TTC549 (cell line): Measurements from ENCODE around the gene SEC23A.
"Not testable (repeated sequence)": the region's sequence is repeated elsewhere in the genome, so short reads cannot be mapped to it uniquely, and the experiment has no call there.

ENCODE experiments used
- FAIRE-seq: peaks from 2 replicates; lab custom pipeline; 2012; peaks lifted over from hg19 to GRCh38; lab: Jason Lieb, UNC

SEC23A gene

GRCh38 chr14:39091716-39092115, 11.3 kb downstream of the SEC23A start:
- no peak for FAIRE-seq

DNA sequence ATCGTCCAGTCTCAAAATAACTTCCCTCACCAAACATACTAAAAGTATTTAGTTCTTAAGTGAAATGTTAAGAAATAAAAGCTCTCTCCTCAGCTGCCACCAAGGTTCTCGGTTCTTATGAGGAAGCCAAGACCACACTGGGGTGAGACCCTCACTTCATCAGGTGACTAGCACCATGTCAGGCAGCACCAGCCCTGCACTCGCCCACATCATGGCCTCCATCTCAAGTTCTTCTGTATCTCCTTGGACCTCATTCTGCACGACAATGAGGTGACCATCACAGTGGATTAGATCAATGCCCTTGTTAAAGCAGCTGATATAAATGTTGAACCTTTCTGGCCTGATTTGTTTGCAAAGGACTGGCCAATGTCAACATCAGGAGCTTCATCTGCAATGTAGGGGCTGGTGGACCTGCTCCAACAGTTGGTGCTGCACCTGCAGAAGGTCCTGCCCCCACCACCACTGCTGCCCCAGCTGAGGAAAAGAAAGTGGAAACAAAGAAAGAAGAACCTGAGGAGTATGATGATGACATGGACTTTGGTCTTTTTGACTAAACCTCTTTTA, 12.4 kb downstream of the SEC23A start:
- no peak for FAIRE-seq

GRCh38 chr14:39087493-39087892, 15.5 kb downstream of the SEC23A start:
- no peak for FAIRE-seq

- no peak for FAIRE-seq
These were observed 17.1 kb downstream of the SEC23A start for GRCh38 chr14:39085933-39086332.

GRCh38 chr14:39083127-39083526, 19.9 kb downstream of the SEC23A start:
- no peak for FAIRE-seq

- no peak for FAIRE-seq
These were observed 22.1 kb downstream of the SEC23A start for GRCh38 chr14:39080886-39081285.

DNA sequence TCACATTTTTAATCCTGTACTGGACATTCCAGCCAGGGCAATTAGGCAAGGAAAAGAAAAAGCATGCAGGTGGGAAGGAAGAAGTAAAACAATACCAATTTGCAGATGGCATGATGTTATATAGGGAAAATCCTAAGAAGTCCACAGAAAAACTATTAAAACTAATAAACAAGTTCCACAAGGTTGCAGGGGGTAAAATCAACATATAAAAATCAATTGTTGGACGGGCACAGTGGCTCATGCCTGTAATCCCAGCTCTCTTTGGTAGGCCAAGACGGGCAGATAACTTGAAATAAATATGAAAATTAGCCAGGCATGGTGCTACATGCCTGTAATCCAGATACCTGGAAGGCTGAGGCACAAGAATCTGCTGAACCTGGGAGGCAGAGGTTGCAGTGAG, 31.9 kb downstream of the SEC23A start:
- FAIRE-seq: no peak

DNA sequence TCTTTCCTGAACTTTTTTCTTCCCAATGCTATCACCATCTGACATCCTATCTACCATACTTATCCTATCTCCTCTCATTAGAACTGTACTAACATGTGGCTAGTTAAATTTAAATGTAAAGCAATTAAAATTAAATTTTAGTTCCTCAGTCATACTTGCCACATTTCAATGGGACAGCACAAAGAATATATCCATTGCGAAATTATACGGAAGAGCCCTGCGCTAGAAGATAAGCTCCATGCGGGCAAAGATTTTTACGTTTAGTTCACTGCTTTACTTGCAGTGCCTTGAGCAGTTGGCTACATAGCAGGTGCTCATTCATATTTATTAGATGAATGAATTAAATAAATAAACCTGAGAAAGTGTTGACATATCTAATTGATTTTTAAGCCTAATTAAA, 33.1 kb downstream of the SEC23A start:
- FAIRE-seq: no peak

GRCh38 chr14:39069169-39069805, 33.7 kb downstream of the SEC23A start:
- not testable (repeated sequence) for FAIRE-seq

GRCh38 chr14:39060818-39061437, 42.1 kb downstream of the SEC23A start:
- no peak for FAIRE-seq

- no peak for FAIRE-seq
These were observed 47.1 kb downstream of the SEC23A start for GRCh38 chr14:39055786-39056474.

DNA sequence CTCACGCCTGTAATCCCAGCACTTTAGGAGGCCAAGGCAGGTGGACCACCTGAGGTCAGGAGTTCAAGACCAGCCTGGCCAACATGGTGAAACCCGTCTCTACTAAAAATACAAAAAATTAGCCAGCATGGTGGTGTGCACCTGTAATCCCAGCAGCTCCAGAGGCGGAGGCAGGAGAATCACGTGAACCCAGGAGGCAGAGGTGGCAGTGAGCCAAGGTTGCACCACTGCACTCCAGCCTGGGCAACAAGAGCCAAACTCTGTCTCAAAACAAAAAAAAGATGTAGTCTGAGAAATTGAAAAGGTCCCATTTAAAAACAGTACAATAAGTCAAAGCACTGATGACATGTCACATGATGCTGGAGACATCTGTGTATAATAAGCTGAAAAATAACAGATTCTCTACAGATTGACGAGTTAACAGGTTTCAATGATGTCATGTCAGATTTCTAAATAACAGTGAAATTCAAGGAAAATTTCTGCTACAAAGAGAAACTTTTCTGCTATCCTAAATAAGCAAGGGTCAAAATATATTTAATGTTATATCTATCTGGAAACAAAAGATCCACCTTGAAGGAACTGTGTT, 50.1 kb downstream of the SEC23A start:
- FAIRE-seq: not testable (repeated sequence)

- no peak for FAIRE-seq
These were observed 52.6 kb downstream of the SEC23A start for GRCh38 chr14:39050389-39050788.

DNA sequence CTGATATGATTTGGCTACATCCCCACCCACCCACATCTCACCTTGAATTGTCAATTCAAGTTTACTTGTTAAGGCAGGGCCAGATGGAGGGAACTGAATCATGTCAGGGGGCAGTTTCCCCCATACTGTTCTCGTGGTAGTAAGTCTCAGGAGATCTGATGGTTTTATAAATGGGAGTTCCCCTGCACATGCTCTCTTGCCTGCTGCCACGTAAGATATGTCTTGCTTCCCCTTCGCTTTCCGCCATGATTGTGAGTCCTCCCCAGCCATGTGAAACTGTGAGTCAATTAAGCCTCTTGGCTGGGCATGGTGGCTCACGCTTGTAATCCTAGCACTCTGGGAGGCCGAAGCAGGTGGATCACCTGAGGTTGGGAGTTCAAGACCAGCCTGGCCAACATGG, 57.1 kb downstream of the SEC23A start:
- not testable (repeated sequence) for FAIRE-seq

DNA sequence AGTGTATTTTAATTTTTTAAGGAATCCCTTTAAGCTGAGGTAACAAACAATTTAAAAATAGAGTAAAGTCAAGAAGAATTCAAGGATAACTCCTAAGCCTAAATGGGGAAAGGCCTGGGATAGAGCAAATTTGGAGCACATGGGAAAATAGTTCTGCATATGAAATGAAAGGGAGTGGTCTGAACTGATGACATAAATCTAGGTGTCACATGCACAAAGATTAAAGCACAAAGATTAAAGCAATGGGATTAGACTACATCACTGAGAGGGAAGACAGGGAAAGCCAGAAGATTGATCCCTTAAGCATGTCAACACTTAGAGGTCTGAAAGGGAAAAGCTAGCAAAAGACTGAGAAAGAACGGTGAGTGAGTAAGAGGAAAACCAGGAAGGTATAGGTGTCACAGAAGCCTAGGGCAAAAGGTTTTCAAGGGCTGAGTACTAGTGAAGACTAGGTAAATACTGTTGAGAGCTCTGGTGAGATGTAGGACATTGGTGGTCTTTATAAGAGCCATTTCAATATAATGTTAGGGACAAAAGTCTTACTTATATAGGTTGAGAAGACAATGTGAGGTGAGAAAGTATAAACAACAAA, 59.6 kb downstream of the SEC23A start:
- FAIRE-seq: no peak

- FAIRE-seq: no peak
These were observed 62.5 kb downstream of the SEC23A start for GRCh38 chr14:39040529-39040928.

DNA sequence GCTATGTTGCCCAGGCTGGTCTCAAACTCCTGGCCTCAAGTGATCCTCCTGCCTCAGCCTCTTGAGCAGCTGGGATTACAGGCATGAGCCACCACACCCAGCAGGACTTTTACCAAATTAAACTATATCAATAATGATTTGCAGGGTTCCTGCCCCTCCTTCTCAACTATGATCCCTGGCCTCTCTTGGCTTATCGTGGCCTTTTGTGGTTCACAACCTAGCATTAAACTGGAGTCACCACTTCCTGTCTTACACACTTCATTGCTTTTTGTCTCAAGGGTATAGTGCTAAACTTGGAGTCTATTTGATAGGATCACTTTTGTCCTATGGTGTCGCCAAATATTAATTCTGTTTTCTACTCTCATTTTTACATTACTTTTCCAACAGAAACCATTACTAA, 64.5 kb downstream of the SEC23A start:
- no peak for FAIRE-seq

DNA sequence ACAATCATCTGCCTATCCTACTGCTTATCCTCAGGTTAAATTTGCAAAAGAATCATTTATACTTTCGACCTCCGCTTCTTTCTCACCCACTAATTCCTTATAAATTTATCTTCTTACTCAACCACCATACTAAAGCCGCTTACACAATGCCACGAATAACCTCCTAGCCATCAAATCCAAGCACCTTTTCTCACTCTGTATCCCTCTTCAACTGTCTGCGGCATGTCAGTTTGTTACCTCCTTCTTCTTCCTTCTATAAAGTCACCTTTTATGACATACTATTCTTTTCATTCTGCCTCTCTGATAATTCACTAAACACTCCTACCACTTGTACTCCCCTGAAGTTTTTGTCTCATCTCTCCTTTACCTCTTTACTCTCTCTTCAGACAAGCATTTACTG, 66.3 kb downstream of the SEC23A start:
- no peak for FAIRE-seq

- FAIRE-seq: no peak
These were observed 67.7 kb downstream of the SEC23A start for GRCh38 chr14:39035336-39035735.

GRCh38 chr14:39034481-39035296, 68.3 kb downstream of the SEC23A start:
- FAIRE-seq: peak; percentile 9

DNA sequence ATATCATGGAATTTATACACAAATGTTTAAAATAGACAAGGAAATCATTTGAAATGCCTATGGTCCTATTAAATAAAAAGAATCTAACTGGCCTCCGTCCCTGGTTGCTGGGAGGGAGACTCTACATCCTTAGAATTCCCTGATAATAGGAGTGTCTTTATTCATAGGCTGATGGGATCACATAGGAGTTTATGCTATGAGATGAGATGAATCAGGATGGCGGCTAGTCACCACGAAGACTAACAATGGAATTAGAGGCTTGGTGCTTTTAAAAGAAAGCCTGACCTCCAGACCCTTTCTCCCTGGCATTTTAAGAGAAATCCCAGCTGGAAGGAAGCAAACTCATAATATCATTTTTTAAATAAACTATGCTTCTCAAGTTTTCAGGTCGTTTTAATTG, 69.7 kb downstream of the SEC23A start:
- no peak for FAIRE-seq

DNA sequence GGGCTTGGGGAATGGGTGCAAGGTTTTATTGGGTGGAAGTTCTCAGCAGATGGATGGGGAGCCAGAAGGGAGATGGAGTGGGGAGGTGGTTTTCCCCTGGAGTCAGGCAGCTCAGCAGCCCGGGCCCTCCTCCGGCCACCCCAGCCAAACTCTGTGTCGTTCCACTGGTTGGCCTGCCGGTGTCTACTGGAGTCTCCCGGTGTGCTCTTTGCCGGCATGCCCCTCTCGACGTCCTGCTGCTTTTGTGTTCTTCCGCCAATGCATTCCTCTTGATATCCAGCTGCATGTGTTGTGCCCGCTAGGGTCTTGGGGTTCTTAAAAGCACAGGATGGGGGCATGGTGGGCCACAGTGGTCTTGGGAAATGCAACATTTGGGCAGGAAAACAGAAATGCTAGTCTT, 72.8 kb downstream of the SEC23A start:
- FAIRE-seq: no peak
